ENCODE results near the gene EWSR1.

GRCh38 chr22:29300467-29300806 lies 32.4 kb downstream of the EWSR1 start:
- TF ChIP-seq CTCF (IDR thresholded peaks at IDR 0.05) (no peak), POLR2AphosphoS5 (IDR thresholded peaks at IDR 0.05) (no peak), POLR2A (IDR thresholded peaks at IDR 0.05) (no peak)
